T-helper 2 cell treated with Interferon-gamma antibody and Interleukin-4, amounts not matched to agents 5 μg/mL and 100 μg/mL, for 36 hours (primary cell): ENCODE results near the gene PACSIN1.
A peak's percentile ranks its signal among the peaks of the same experiment; 100 is the strongest.

ENCODE experiments used
- DNase-seq: peaks from one replicate; pipeline ENCODE4 v3.0.0; 2021; ENCODE audit warnings: low spot score
- H3K27ac Mint-ChIP-seq: one replicate; pipeline ENCODE4 v1.8.0; 2021; ENCODE audit warnings: mild to moderate bottlenecking, mixed read lengths
- H3K27me3 Mint-ChIP-seq: one replicate; pipeline ENCODE4 v1.8.0; 2021; ENCODE audit warnings: low read depth, mixed read lengths
- H3K36me3 Mint-ChIP-seq: one replicate; pipeline ENCODE4 v1.8.0; 2021; ENCODE audit warnings: low read depth, mixed read lengths
- H3K4me1 Mint-ChIP-seq: one replicate; pipeline ENCODE4 v1.8.0; 2021; ENCODE audit warnings: low read depth, mixed read lengths
- H3K4me3 Mint-ChIP-seq: one replicate; pipeline ENCODE4 v1.8.0; 2022; ENCODE audit warnings: mild to moderate bottlenecking, moderate library complexity, mixed read lengths
- H3K9me3 Mint-ChIP-seq: one replicate; pipeline ENCODE4 v1.8.0; 2021; ENCODE audit warnings: mixed read lengths

The PACSIN1 gene

DNA sequence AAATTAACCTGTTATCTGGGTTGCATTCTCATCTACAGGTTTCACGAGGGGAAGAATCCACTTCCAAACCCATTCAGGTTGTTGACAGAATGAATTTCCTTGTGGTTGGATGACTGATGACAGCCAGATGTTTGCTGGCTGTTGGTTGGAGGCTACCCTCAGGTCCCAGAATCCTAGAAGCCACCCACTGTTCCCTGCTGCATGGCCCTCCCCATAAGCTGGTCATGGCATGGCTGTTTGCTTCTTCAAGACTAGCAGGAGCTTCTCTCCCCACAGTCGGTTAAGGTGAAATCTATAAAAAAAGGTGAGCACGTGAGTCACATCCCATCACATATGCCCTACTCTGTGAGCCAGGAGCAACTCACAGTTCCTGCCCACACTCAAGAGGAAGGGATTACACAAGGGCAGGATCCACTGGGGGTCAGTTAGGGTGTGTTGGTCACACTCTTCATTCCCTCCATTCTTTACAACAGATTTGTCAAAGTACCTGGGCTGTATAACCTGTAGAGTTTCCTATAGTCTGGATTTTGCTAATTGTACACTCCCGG, 20.5 kb upstream of the PACSIN1 start:
- Mint-ChIP-seq H3K4me1 (no peaks in the 10 kb centered on the region), H3K36me3 (no peaks in the 10 kb centered on the region), H3K27me3 (no peaks in the 10 kb centered on the region), H3K4me3 (no peak overlapping the region), H3K27ac (no peak overlapping the region), H3K9me3 (no peaks in the 10 kb centered on the region)
- DNase-seq = no peak

DNA sequence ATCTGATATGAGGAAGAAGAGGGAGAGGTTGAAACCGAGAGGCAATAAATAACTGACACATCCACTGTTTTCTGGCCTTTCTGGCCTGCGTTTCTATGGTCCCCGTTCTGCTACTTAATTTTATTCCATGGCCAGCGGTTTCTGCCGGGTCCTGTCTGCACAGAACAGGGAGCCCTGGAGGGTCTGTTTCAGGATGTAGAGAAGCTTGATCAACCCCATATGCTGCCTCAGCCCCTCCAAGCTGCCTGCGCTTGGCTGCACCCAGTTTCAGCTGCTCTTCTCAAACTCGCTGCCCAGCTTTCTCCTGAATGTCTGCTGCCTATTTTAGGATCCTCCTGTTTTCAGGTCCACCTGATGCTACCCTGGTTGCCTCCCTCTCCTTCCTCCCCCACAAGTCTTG, 18.5 kb upstream of the PACSIN1 start:
- no peak overlapping the region for H3K4me3 Mint-ChIP-seq
- no peak overlapping the region for H3K27ac Mint-ChIP-seq
- H3K27me3 Mint-ChIP-seq = no peaks in the 10 kb centered on the region
- DNase-seq = no peak
- no peaks in the 10 kb centered on the region for H3K9me3 Mint-ChIP-seq
- no peaks in the 10 kb centered on the region for H3K4me1 Mint-ChIP-seq
- no peaks in the 10 kb centered on the region for H3K36me3 Mint-ChIP-seq

DNA sequence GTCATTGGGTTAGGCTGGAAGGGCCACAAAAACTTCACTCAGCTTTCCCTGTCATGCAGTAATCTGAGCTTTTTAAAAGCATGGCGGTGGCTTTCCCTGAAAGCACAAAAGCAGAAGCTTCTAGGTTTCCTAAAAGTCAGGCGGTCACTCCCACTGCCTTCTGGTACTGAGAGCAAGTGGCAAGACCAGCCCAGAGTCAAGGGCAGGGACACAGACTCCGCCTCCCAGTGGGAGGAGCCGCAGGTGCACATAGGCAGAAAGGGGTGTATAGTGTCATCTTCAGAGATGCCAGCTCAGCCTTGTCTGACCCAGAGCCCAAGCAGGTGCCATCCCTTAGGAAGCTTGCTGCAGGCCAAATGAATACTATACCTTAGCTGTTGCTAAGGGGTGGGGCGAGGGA, 18.0 kb upstream of the PACSIN1 start:
- DNase-seq = no peak
- no peaks in the 10 kb centered on the region for H3K9me3 Mint-ChIP-seq
- H3K36me3 Mint-ChIP-seq = no peaks in the 10 kb centered on the region
- no peaks in the 10 kb centered on the region for H3K27me3 Mint-ChIP-seq
- H3K4me1 Mint-ChIP-seq = no peaks in the 10 kb centered on the region
- no peak overlapping the region for H3K4me3 Mint-ChIP-seq
- no peak overlapping the region for H3K27ac Mint-ChIP-seq

DNA sequence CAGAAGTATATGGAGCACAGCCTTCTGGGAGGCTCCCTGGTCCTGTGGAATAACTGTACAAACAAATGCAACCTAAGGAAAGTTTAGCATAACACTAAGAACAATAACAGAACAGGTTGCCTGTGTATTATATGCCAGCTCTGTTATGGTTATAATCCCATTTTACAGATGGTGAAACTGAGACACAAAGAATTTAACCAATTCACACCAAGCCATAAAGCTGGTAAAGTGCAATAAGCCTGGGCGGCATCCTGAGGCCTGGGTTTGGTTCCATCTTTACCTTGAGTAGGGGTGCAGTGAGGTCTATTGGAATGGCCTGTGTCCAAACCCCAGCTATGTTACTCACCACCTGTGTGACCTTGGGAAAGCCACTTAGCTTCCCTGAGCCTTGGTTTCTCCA, 14.7 kb upstream of the PACSIN1 start:
- Mint-ChIP-seq H3K27ac (no peak overlapping the region), H3K4me3 (no peak overlapping the region), H3K9me3 (no peaks in the 10 kb centered on the region), H3K27me3 (no peaks in the 10 kb centered on the region), H3K36me3 (no peaks in the 10 kb centered on the region), H3K4me1 (no peaks in the 10 kb centered on the region)
- DNase-seq = no peak

DNA sequence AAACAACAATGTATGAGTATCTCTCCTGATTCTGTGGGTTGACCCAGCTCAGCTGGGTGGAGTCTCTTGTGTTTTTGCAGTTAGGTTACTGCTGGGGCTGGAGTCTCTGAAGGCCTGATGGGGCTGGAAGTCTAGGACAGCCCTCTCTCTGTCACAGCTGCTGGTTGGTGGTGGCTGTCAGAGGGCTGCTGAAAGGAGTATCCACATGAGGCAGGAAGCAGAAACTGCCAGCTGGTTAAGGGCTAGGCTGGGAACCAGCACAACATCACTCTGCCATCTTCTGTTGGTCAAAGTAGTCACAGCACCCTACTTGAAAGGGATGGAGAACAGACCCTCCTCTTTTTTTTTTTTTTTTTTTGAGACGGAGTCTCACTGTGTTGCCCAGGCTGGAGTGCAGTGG, 10.0 kb upstream of the PACSIN1 start:
- DNase-seq = no peak
- H3K4me1 Mint-ChIP-seq = no peaks in the 10 kb centered on the region
- H3K27ac Mint-ChIP-seq = no peak overlapping the region
- peaks cover 3% of the 10 kb centered on the region for H3K27me3 Mint-ChIP-seq
- H3K4me3 Mint-ChIP-seq = no peak overlapping the region
- H3K36me3 Mint-ChIP-seq = no peaks in the 10 kb centered on the region
- H3K9me3 Mint-ChIP-seq = no peaks in the 10 kb centered on the region

DNA sequence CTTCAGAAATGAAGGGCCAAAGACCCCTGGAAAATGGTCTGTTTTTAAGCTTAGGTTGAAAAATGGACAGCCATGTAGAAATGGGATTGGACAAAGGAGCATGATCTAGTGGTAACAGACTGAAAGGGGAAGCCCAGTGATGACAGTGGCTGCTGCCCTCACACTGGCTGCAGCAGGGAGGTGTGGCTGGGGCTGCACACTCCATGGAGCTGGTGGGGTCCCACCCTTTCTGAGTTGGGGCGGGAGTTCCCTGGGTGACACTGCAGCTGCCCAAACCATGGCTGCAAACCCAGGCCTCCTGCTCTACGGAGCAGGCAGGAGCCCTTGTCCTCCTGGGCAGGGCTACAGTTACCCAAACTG, 8.5 kb upstream of the PACSIN1 start:
- no peak overlapping the region for H3K4me3 Mint-ChIP-seq
- H3K4me1 Mint-ChIP-seq = no peaks in the 10 kb centered on the region
- H3K9me3 Mint-ChIP-seq = no peaks in the 10 kb centered on the region
- H3K36me3 Mint-ChIP-seq = no peaks in the 10 kb centered on the region
- H3K27ac Mint-ChIP-seq = no peak overlapping the region
- DNase-seq = no peak
- H3K27me3 Mint-ChIP-seq = peaks cover 6% of the 10 kb centered on the region

DNA sequence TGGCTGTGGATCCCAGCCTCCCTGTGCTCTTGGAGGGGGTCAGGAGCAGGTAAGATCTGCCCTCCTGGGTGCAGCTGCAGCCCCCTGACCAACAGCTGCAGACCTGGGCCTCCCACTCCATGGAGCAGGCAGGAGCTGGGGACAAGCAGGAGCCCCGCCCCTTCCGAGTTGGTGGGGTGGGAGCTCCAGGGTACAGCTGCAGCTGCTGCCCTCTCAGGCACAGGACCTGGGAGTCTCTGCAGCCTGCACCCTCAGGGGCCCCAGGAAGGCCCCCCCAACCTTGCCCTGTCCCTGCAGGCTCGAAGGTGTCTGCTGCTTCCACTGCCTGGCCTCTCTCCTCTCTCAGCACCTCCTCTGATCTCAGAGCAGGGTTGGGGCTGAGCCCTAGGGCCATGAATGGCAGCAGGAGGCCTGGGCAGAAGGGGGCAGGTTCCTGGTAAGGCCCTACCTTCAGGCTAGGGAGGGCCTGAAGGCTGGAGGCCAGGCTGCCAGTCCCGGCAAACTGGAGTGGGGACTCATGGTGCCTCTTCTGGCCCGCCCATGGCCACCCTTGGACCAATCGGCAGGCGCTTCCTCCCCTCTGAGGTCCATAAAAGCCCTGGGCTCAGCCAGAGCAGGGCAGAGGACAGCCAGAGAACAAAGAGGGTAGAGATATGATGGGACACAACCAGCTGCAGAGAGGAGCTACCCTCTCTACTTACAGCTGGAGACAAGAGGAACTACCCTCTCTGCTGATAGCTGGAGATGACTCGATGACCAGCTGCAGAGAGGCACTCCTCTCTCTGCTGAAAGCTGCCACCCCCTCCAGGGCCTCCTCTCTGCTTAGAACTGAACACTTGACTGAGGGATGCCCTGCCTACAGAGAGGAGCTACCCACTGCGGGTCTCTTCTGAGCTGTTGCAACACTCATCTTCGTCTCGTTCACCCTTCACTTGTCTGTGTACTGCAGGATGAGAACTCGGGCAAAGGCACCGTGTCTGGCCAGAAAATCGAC, 7.8 kb upstream of the PACSIN1 start:
- no peak for DNase-seq
- H3K36me3 Mint-ChIP-seq = no peaks in the 10 kb centered on the region
- H3K4me3 Mint-ChIP-seq = no peak overlapping the region
- no peaks in the 10 kb centered on the region for H3K9me3 Mint-ChIP-seq
- peaks cover 9% of the 10 kb centered on the region for H3K27me3 Mint-ChIP-seq
- H3K27ac Mint-ChIP-seq = no peak overlapping the region
- H3K4me1 Mint-ChIP-seq = no peaks in the 10 kb centered on the region

DNA sequence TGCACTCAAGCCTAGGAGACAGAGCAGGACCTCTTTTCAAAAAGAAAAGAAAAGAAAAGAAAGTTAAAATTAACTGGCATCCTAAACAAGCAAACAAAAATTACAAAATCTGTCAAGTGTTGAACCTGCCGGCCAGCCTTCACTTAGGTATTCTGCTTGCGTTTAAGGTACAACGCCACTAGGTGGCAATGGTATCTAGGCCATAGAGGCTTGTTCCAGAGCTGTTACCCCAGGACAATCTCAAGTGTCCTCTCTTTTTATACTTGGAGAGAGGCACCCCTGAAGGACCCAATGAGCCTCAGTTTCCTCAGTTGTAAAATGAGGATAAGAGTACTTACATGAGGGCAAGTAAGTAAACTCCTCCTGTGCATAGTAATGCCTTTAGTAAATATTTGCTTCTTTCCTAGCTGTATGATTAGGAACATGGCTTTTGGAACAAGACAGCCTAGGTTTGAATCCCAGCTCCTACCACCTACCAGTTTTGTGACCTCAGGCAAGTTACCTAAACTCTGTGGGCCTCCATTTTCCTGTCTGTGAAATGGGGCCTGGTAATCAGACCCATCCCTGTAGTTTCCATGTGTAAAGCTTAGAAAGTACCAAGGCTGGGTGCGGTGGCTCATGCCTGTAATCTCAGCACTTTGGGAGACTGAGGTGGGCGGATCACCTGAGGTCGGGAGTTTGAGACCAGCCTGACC, 5.8 kb upstream of the PACSIN1 start:
- Mint-ChIP-seq H3K4me3 (no peak overlapping the region), H3K36me3 (no peaks in the 10 kb centered on the region), H3K9me3 (no peaks in the 10 kb centered on the region), H3K27me3 (peaks cover 24% of the 10 kb centered on the region), H3K4me1 (no peaks in the 10 kb centered on the region), H3K27ac (no peak overlapping the region)
- peak; percentile 23 for DNase-seq

DNA sequence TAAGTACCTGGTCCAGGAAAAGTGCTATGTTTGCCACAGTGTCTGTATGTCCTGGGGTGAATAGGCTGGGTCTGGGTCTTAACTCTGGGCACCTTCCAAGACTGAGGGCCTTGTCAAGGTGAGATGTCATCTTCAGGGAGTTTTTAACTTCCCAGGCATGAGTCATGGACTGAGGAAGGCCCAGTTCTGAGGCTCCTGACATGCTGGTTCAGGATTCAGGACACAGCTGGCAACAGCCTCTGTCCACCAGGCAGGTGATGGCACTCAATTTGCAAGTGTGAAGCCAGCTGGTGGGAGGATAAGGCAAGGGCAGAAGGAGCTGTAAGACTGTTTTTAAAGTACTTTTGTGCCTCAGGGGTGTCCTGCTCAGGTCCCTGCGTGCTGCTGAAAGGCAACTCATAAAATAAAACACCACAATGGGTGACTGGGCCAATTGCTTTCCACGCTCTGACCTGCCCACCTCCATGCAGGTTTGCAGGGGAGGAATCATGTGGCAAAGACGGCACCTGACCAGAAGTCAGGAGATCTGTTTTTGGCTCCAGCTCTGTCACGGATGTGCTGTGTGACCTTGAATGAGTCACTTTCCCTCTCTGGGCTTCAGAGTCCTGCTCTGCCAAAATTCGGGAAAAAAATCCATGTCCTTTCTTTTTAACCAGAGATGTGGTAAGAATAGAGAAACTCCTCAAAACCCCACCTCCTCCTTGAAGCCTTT, 4.9 kb upstream of the PACSIN1 start:
- H3K27ac Mint-ChIP-seq = no peak overlapping the region
- no peaks in the 10 kb centered on the region for H3K9me3 Mint-ChIP-seq
- DNase-seq = no peak
- H3K27me3 Mint-ChIP-seq = peaks cover 28% of the 10 kb centered on the region
- H3K4me3 Mint-ChIP-seq = no peak overlapping the region
- no peaks in the 10 kb centered on the region for H3K4me1 Mint-ChIP-seq
- H3K36me3 Mint-ChIP-seq = no peaks in the 10 kb centered on the region

DNA sequence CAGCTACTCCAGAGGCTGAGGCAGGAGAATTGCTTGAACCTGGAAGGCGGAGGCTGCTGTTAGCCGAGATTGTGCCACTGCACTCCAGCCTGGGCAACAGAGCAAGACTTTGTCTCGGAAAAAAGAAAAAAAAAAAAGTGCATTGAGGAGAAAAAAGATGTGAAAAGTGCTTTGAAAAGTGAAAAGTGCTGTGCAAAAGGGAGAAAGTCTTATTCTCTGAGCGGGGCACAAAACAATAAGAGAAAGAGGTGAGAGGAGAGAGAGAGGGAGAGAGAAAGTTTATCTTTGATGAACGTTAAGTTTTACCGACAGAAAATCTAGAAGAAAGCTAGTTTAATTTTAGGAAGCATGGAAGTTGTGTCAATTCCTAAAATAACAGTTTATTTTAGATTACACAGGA, 3.9 kb upstream of the PACSIN1 start:
- H3K4me1 Mint-ChIP-seq = no peaks in the 10 kb centered on the region
- H3K9me3 Mint-ChIP-seq = no peaks in the 10 kb centered on the region
- no peaks in the 10 kb centered on the region for H3K36me3 Mint-ChIP-seq
- no peak overlapping the region for H3K4me3 Mint-ChIP-seq
- H3K27ac Mint-ChIP-seq = no peak overlapping the region
- DNase-seq = no peak
- peaks cover 32% of the 10 kb centered on the region for H3K27me3 Mint-ChIP-seq

DNA sequence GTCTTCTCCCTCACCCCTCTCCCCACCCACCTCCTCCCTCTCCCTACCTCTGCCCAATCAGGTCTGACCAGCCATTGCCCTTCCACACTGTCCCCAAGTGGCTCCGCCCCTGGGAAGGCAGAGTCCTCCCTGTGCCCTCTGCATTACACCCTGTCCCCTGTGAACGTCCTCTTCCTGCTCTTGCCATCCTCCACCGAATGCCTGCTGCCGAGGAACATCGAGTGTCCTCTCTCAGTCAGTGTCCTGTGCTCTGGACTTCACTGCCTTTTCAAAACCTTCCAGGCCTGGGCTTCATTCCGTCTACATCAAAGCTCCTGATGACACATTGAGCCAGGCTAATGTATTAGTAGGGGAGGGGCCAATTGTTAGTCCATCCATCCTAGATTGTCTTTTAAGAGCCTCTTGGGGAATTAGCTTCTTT, 3.3 kb upstream of the PACSIN1 start:
- Mint-ChIP-seq H3K36me3 (no peaks in the 10 kb centered on the region), H3K4me1 (no peaks in the 10 kb centered on the region), H3K27me3 (peaks cover 34% of the 10 kb centered on the region), H3K4me3 (no peak overlapping the region), H3K27ac (no peak overlapping the region), H3K9me3 (no peaks in the 10 kb centered on the region)
- DNase-seq = no peak

DNA sequence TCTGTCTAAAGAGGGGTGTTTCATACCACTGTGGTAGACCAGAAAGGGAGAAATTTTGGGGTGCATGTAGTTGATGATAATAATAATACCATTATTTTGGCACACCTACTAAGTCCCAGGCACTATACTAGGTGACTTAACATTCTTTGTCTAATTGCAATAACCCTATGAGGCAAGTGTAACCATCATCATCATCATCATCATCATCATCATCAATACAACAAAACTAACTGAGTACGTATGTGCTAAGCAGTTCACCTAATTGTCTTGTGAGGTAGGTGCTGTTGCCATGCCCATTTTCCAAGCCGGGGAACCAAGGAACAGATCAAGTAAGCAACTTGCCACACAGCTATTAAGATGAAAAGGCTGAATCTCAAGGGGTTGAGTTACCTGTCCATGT, 2.6 kb upstream of the PACSIN1 start:
- Mint-ChIP-seq H3K4me3 (no peak overlapping the region), H3K27ac (no peak overlapping the region), H3K36me3 (no peaks in the 10 kb centered on the region)

DNA sequence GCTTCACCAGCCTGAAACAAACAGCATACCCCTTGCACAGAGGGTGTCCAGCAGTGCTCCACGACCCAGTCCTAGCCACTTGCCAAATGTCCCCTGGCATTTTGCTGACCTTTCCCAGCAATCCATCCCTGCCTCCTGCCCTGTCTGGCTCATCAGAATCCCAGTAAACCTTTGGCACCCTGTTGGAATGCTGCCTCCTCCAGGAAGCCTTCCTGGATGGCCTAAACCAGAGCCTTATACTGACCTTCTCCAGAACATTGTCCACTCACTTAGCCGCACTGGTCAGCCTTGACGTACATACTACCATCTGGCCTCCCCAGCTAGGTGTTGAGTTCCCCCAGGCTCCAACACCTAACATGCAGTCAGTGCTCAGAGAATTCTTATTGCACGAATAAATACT, 2.0 kb upstream of the PACSIN1 start:
- Mint-ChIP-seq H3K4me1 (no peaks in the 10 kb centered on the region), H3K9me3 (no peaks in the 10 kb centered on the region), H3K36me3 (no peaks in the 10 kb centered on the region), H3K4me3 (no peak overlapping the region), H3K27ac (no peak overlapping the region), H3K27me3 (peaks cover 30% of the 10 kb centered on the region)
- DNase-seq = no peak

More for the DNA sequence above, 2.6 kb upstream of the PACSIN1 start:
- H3K4me1 Mint-ChIP-seq = no peaks in the 10 kb centered on the region
- peaks cover 34% of the 10 kb centered on the region for H3K27me3 Mint-ChIP-seq
- no peaks in the 10 kb centered on the region for H3K9me3 Mint-ChIP-seq
- no peak for DNase-seq
